Endothelial cell of umbilical vein (primary cell): ENCODE measurements around the gene KANK2. TPM values are rescaled to one million over a fixed set of nuclear protein-coding genes. Genes with fewer than 3 reads are reported as not detected.

Experiments used
- BruUV-seq: library from RNA; stranded (reverse); fragments of 400-500 nt; replicated peaks from 2 replicates; lab custom pipeline; 2021; lab: Mats Ljungman, UMichigan
- CTCF ChIA-PET: fragments of 300-600, 350-600 bp; sonication (Branson Sonifier 250); formaldehyde crosslinking; loops from one replicate; lab custom pipeline; 2021; ENCODE audit warnings: antibody characterized with exemption, inconsistent platforms; lab: Charles Lee
- POLR2A ChIA-PET: fragments of 300-600, 350-600 bp; sonication (Branson Sonifier 250); formaldehyde crosslinking; loops from one replicate; lab custom pipeline; 2021; ENCODE audit warnings: antibody characterized with exemption, inconsistent platforms; lab: Charles Lee
- DNase-seq: peaks from one replicate; pipeline ENCODE4 v3.0.0-alpha.2; 2011; ENCODE audit warnings: low read depth, low spot score
- FAIRE-seq: peaks from 2 replicates; lab custom pipeline; 2011; peaks lifted over from hg19 to GRCh38; lab: Jason Lieb, UNC
- H2AFZ ChIP-seq: 2 replicates; pipeline ENCODE4 v1.6.0; 2012; ENCODE audit warnings: low read depth, low read length, control low read depth, inconsistent platforms
- H3K27ac ChIP-seq: 2 replicates; pipeline ENCODE4 v1.5.1; 2011; ENCODE audit warnings: low read depth, mild to moderate bottlenecking, control low read depth, low read length, moderate library complexity; ENCODE audit not compliant: insufficient read depth
- H3K27me3 ChIP-seq, 2 experiments: 2 replicates each; pipeline versions ENCODE4 v1.6.0 to v1.6.1; 2011; ENCODE audit warnings: low read length in 2 of 2, mixed read lengths in 1 of 2; ENCODE audit not compliant: control insufficient read depth in 2 of 2, insufficient read depth in 2 of 2
- H3K36me3 ChIP-seq, 2 experiments: 2 replicates in 1 of 2; 3 replicates in 1 of 2; pipeline ENCODE4 v1.5.1; 2011; ENCODE audit warnings: low read length in 2 of 2, mild to moderate bottlenecking in 1 of 2, moderate library complexity in 1 of 2; ENCODE audit not compliant: control insufficient read depth in 2 of 2, insufficient read depth in 2 of 2; ENCODE audit errors: extremely low read depth in 1 of 2
- H3K4me1 ChIP-seq: 3 replicates; pipeline ENCODE4 v1.5.1; 2011; ENCODE audit warnings: mild to moderate bottlenecking, low read length; ENCODE audit not compliant: control insufficient read depth, insufficient read depth; ENCODE audit errors: extremely low read depth
- H3K4me2 ChIP-seq: 2 replicates; pipeline ENCODE4 v1.6.1; 2011; ENCODE audit warnings: low read length, control low read depth, mixed read lengths; ENCODE audit not compliant: insufficient read depth
- H3K4me3 ChIP-seq, 3 experiments: fragments of 200-600 bp in 1 of 3; sonication (generic), shearing (Covaris generic) in 1 of 3; replicated peaks in 1 of 3; 2 replicates each; pipeline ENCODE4 v1.5.1; 2011 to 2016; ENCODE audit warnings: control low read depth in 3 of 3, low read length in 3 of 3, mild to moderate bottlenecking in 2 of 3, inconsistent platforms in 1 of 3, low read depth in 1 of 3, moderate library complexity in 1 of 3; ENCODE audit not compliant: insufficient read depth in 1 of 3
- H3K79me2 ChIP-seq: 2 replicates; pipeline ENCODE4 v1.6.0; 2012; ENCODE audit warnings: low read length, inconsistent platforms; ENCODE audit not compliant: control insufficient read depth, insufficient read depth
- H3K9ac ChIP-seq: replicated peaks from 2 replicates; pipeline ENCODE3; 2011; ENCODE audit warnings: low read length, control low read depth; ENCODE audit not compliant: insufficient read depth; ENCODE audit errors: extremely low read depth
- H3K9me1 ChIP-seq: replicated peaks from 3 replicates; pipeline ENCODE4 v1.6.0; 2011; ENCODE audit warnings: mild to moderate bottlenecking, low read length; ENCODE audit not compliant: control insufficient read depth, insufficient read depth; ENCODE audit errors: extremely low read depth
- H3K9me3 ChIP-seq: replicated peaks from 2 replicates; pipeline ENCODE4 v1.5.1; 2012; ENCODE audit warnings: low read length, inconsistent platforms; ENCODE audit not compliant: control insufficient read depth, insufficient read depth
- H4K20me1 ChIP-seq: replicated peaks from 2 replicates; pipeline ENCODE3; 2011; ENCODE audit warnings: mild to moderate bottlenecking, low read length; ENCODE audit not compliant: control insufficient read depth, insufficient read depth; ENCODE audit errors: extremely low read depth
- EZH2 ChIP-seq: IDR thresholded peaks from 2 replicates; pipeline ENCODE4 v1.6.1; 2012; ENCODE audit warnings: borderline replicate concordance, low read depth, mild to moderate bottlenecking, moderate library complexity, low read length, inconsistent platforms; ENCODE audit not compliant: severe bottlenecking
- FOS ChIP-seq: IDR thresholded peaks from 2 replicates; pipeline ENCODE4 v1.6.1; 2011; ENCODE audit warnings: mild to moderate bottlenecking, low read length, moderate library complexity, borderline replicate concordance; ENCODE audit not compliant: insufficient read depth
- GATA2 ChIP-seq: IDR thresholded peaks from 2 replicates; pipeline ENCODE4 v1.7.0; 2011; ENCODE audit warnings: low read depth, mild to moderate bottlenecking, moderate library complexity, mixed read lengths, low read length; ENCODE audit not compliant: insufficient read length, insufficient read depth
- JUN ChIP-seq: IDR thresholded peaks from 2 replicates; pipeline ENCODE4 v1.6.1; 2011; ENCODE audit warnings: borderline replicate concordance, low read depth; ENCODE audit not compliant: insufficient read length, insufficient read depth
- MYC ChIP-seq: IDR thresholded peaks from one replicate; pipeline ENCODE4 v1.6.1; 2011; ENCODE audit warnings: mild to moderate bottlenecking, low read depth, low read length
- POLR2A ChIP-seq: IDR thresholded peaks from 2 replicates; pipeline ENCODE4 v1.6.1; 2012; ENCODE audit warnings: low read depth, mild to moderate bottlenecking, control low read depth, low read length
- POLR2AphosphoS5 ChIP-seq: IDR thresholded peaks from 2 replicates; pipeline ENCODE4 v1.6.1; 2012; ENCODE audit warnings: low read depth, mild to moderate bottlenecking, control low read depth, low read length, moderate library complexity; ENCODE audit not compliant: insufficient read depth
- dilution Hi-C: fragments of 300-500 bp; cut with MboI; formaldehyde crosslinking; loops from one replicate; pipeline ENCODE4 v1.15.0; 2019; ENCODE audit warnings: low sequenced_read_pairs; ENCODE audit not compliant: extremely low pct_ligation_motif_present
- intact Hi-C: fragments of 100-400 bp; cut with micrococcal nuclease; formaldehyde crosslinking; loops from one replicate; pipeline ENCODE4 v1.10.0; 2022
- polyA plus RNA-seq, 4 experiments: library from polyadenylated mRNA; depleted of rRNA in 3 of 4; stranded (reverse) in 3 of 4; unstranded in 1 of 4; fragments of >200 nt; gene quantifications; 2 replicates each; pipeline versions ENCODE4 v1.2.1 to v1.2.3, GENCODE V29; 2011 to 2012; ENCODE audit warnings: missing spikeins in 1 of 4
- total RNA-seq: library from RNA; stranded (reverse); gene quantifications from 2 replicates; pipeline ENCODE4 v1.2.3, GENCODE V29; 2021
- TF ChIP-seq, protein P1 (sequence below), 2 donors: IDR thresholded peaks; 1 replicate in 1 of 2; 2 replicates in 1 of 2; pipeline ENCODE4 v1.5.1; 2011; ENCODE audit warnings: low read length in 2 of 2, mild to moderate bottlenecking in 2 of 2, moderate library complexity in 2 of 2, control low read depth in 1 of 2, inconsistent platforms in 1 of 2, low read depth in 1 of 2; ENCODE audit not compliant: insufficient read depth in 1 of 2; ENCODE audit errors: extremely low read depth in 1 of 2
- TF ChIP-seq, protein P2 (sequence below): IDR thresholded peaks from 2 replicates; pipeline ENCODE4 v1.6.1; 2011; ENCODE audit not compliant: insufficient read depth, insufficient read length

Gene KANK2
- total and polyA plus RNA-seq, 2 donors (not counting 3 experiments of a cell fraction or from before 2014, with no cell fraction given), result 41.7 to 77.9 TPM

DNA sequence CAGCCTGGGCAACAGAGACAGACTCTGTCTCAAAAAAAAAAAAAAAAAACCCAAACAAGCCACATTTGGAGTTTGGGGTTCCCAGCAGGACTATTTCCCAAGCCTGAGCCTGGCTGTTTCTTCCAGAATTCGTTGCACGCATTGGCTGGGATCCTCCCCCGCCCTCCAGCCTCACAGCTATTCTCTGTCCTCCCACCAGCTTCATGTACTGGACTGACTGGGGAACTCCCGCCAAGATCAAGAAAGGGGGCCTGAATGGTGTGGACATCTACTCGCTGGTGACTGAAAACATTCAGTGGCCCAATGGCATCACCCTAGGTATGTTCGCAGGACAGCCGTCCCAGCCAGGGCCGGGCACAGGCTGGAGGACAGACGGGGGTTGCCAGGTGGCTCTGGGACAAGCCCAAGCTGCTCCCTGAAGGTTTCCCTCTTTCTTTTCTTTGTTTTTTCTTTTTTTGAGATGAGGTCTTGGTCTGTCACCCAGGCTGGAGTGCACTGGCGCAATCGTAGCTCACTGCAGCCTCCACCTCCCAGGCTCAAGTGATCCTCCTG lies 81.4 kb downstream of the KANK2 start:
- Histone ChIP-seq H3K4me3 (no peak overlapping the region), H3K27ac (no peak overlapping the region), H3K4me2 (no peak overlapping the region), H3K27me3 (no peaks in the 10 kb centered on the region), H2AFZ (no peak overlapping the region), H3K36me3 (peaks cover 28 to 32% of the 10 kb centered on the region in 2 experiments), H3K9me3 (no peaks in the 10 kb centered on the region), H4K20me1 (no peaks in the 10 kb centered on the region), H3K9ac (no peak overlapping the region), H3K4me1 (no peaks in the 10 kb centered on the region), H3K9me1 (no peaks in the 10 kb centered on the region), H3K79me2 (peaks cover 25% of the 10 kb centered on the region)
- TF ChIP-seq, protein P1, sequence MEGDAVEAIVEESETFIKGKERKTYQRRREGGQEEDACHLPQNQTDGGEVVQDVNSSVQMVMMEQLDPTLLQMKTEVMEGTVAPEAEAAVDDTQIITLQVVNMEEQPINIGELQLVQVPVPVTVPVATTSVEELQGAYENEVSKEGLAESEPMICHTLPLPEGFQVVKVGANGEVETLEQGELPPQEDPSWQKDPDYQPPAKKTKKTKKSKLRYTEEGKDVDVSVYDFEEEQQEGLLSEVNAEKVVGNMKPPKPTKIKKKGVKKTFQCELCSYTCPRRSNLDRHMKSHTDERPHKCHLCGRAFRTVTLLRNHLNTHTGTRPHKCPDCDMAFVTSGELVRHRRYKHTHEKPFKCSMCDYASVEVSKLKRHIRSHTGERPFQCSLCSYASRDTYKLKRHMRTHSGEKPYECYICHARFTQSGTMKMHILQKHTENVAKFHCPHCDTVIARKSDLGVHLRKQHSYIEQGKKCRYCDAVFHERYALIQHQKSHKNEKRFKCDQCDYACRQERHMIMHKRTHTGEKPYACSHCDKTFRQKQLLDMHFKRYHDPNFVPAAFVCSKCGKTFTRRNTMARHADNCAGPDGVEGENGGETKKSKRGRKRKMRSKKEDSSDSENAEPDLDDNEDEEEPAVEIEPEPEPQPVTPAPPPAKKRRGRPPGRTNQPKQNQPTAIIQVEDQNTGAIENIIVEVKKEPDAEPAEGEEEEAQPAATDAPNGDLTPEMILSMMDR (IDR thresholded peaks at IDR 0.05; ENCODE audit: extremely low read depth in 1 of 2, insufficient read depth in 1 of 2, low read depth in 1 of 2, low read length in 2 of 2), result no peak
- TF ChIP-seq MYC, result no peak
- TF ChIP-seq JUN, result no peak
- TF ChIP-seq EZH2, result no peak
- TF ChIP-seq GATA2, result no peak
- TF ChIP-seq POLR2A, result no peak
- TF ChIP-seq, protein P2, sequence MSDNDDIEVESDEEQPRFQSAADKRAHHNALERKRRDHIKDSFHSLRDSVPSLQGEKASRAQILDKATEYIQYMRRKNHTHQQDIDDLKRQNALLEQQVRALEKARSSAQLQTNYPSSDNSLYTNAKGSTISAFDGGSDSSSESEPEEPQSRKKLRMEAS, result no peak
- TF ChIP-seq POLR2AphosphoS5, result no peak
- no peak for TF ChIP-seq FOS
- no TSS peak for BruUV-seq
- ChIA-PET POLR2A (no interaction called here), CTCF (interaction anchor here (0.9 to 3.4 kb wide), 2 partner anchors 9 to 10 kb away, joined by 3 to 12 read pairs; no protein-coding TSS in a partner anchor)
- FAIRE-seq, result peak; percentile 52
- no peak for DNase-seq
- intact Hi-C loops (no loop called here), dilution Hi-C loops (no loop called here)
